Neuronal stem cell (in vitro differentiated cells): ENCODE results near the gene ENAH.

ENCODE experiments used
- DNase-seq: peaks from one replicate; pipeline ENCODE4 v3.0.0-alpha.2; 2013; ENCODE audit warnings: low spot score
- H2AFZ ChIP-seq: one replicate; pipeline ENCODE4 v1.6.1; 2013; ENCODE audit warnings: mild to moderate bottlenecking, low read length, inconsistent platforms
- H2AK5ac ChIP-seq: 2 replicates; pipeline ENCODE4 v1.6.1; 2013; ENCODE audit warnings: low read depth, mild to moderate bottlenecking, inconsistent platforms, low read length, moderate library complexity, mixed read lengths
- H2BK120ac ChIP-seq: 2 replicates; pipeline ENCODE4 v1.6.1; 2013; ENCODE audit warnings: low read depth, mild to moderate bottlenecking, inconsistent platforms, low read length, moderate library complexity, mixed read lengths
- H2BK12ac ChIP-seq: one replicate; pipeline ENCODE4 v1.6.1; 2013; ENCODE audit warnings: low read length, inconsistent platforms
- H2BK15ac ChIP-seq: 2 replicates; pipeline ENCODE4 v1.6.1; 2013; ENCODE audit warnings: mild to moderate bottlenecking, low read length, inconsistent platforms, mixed read lengths
- H2BK5ac ChIP-seq: one replicate; pipeline ENCODE4 v1.6.1; 2013; ENCODE audit warnings: inconsistent platforms, mild to moderate bottlenecking, low read length, moderate library complexity
- H3K14ac ChIP-seq: one replicate; pipeline ENCODE4 v1.6.1; 2013; ENCODE audit warnings: low read length, inconsistent platforms
- H3K18ac ChIP-seq: 2 replicates; pipeline ENCODE4 v1.6.1; 2013; ENCODE audit warnings: low read length, inconsistent platforms
- H3K23ac ChIP-seq: 2 replicates; pipeline ENCODE4 v1.6.1; 2013; ENCODE audit warnings: low read depth, mild to moderate bottlenecking, mixed read lengths, low read length, inconsistent platforms; ENCODE audit not compliant: poor library complexity
- H3K27ac ChIP-seq: replicated peaks from 3 replicates; pipeline ENCODE4 v1.5.1; 2013; ENCODE audit warnings: low read length, inconsistent platforms
- H3K27me3 ChIP-seq, 3 experiments: 2 replicates each; pipeline ENCODE4 v1.6.1; 2013; ENCODE audit warnings: low read length in 3 of 3, mild to moderate bottlenecking in 2 of 3, inconsistent platforms in 1 of 3, low read depth in 1 of 3, mixed read lengths in 1 of 3, moderate library complexity in 1 of 3; ENCODE audit not compliant: control insufficient read depth in 3 of 3, insufficient read depth in 3 of 3
- H3K36me3 ChIP-seq, 2 donors: replicated peaks in 1 of 2; 2 replicates each; pipeline ENCODE4 v1.6.1; 2013; ENCODE audit warnings: low read length in 2 of 2; ENCODE audit not compliant: control insufficient read depth in 2 of 2, insufficient read depth in 2 of 2
- H3K4ac ChIP-seq: 2 replicates; pipeline ENCODE4 v1.6.1; 2013; ENCODE audit warnings: inconsistent platforms, mild to moderate bottlenecking, low read length, moderate library complexity
- H3K4me1 ChIP-seq, 2 donors: 1 replicate in 1 of 2; 2 replicates in 1 of 2; pipeline ENCODE4 v1.6.1; 2013; ENCODE audit warnings: low read length in 2 of 2, low read depth in 1 of 2; ENCODE audit not compliant: control insufficient read depth in 2 of 2, insufficient read depth in 1 of 2
- H3K4me2 ChIP-seq: one replicate; pipeline ENCODE4 v1.6.1; 2013; ENCODE audit warnings: mild to moderate bottlenecking, low read length, inconsistent platforms; ENCODE audit not compliant: insufficient read depth, poor library complexity, severe bottlenecking
- H3K4me3 ChIP-seq, 2 donors: 2 replicates each; pipeline ENCODE4 v1.5.1; 2013; ENCODE audit warnings: low read length in 2 of 2, mild to moderate bottlenecking in 2 of 2, inconsistent platforms in 1 of 2, moderate library complexity in 1 of 2
- H3K79me1 ChIP-seq: one replicate; pipeline ENCODE4 v1.6.1; 2013; ENCODE audit warnings: low read depth, mild to moderate bottlenecking, inconsistent platforms, low read length, moderate library complexity
- H3K9ac ChIP-seq: one replicate; pipeline ENCODE4 v1.6.1; 2013; ENCODE audit warnings: mild to moderate bottlenecking, low read depth, low read length, inconsistent platforms; ENCODE audit not compliant: poor library complexity
- H3K9me3 ChIP-seq, 2 donors: replicated peaks in 1 of 2; 2 replicates each; pipeline versions ENCODE3 to v1.6.1; 2013; ENCODE audit warnings: low read length in 2 of 2, mild to moderate bottlenecking in 2 of 2, inconsistent platforms in 1 of 2, low read depth in 1 of 2, mixed read lengths in 1 of 2, moderate library complexity in 1 of 2; ENCODE audit not compliant: control insufficient read depth in 2 of 2, insufficient read depth in 1 of 2
- H4K8ac ChIP-seq: one replicate; pipeline ENCODE4 v1.6.1; 2013; ENCODE audit warnings: low read depth, mild to moderate bottlenecking, inconsistent platforms, low read length, moderate library complexity
- H4K91ac ChIP-seq: one replicate; pipeline ENCODE4 v1.6.1; 2013; ENCODE audit warnings: low read length, low read depth, mild to moderate bottlenecking, inconsistent platforms; ENCODE audit not compliant: poor library complexity
- WGBS, 2 donors: extraction: QIAGEN DNeasy Blood & Tissue Kit; methylation state at CpG; one replicate each; pipeline ENCODE4 v1.1.7; 2013; ENCODE audit warnings: missing lambda C conversion rate in 2 of 2, mixed read lengths in 1 of 2; ENCODE audit not compliant: insufficient read length in 2 of 2, insufficient replicate concordance in 1 of 2; ENCODE audit errors: extremely low coverage in 2 of 2; 5-methylcytosine and 5-hydroxymethylcytosine counted together

ENAH gene

GRCh38 chr1:225470211-225471108, 182.5 kb downstream of the ENAH start:
- Histone ChIP-seq H3K23ac (no peak overlapping the region), H3K9me3 (no peaks in the 10 kb centered on the region), H4K91ac (no peak overlapping the region), H2AK5ac (peak overlapping the region; percentile 31), H3K14ac (peak overlapping the region; percentile 31), H3K4me1 (peaks cover 3 to 8% of the 10 kb centered on the region in 2 donors), H3K4me3 (no peak overlapping the region), H3K9ac (no peak overlapping the region), H2AFZ (no peak overlapping the region), H2BK15ac (no peak overlapping the region), H3K27ac (no peak overlapping the region), H3K18ac (peak overlapping the region; percentile 84), H2BK120ac (no peak overlapping the region), H3K36me3 (no peaks in the 10 kb centered on the region), H2BK5ac (peak overlapping the region; percentile 7), H3K4me2 (no peak overlapping the region), H3K4ac (no peak overlapping the region), H2BK12ac (no peak overlapping the region), H3K27me3 (no peaks in the 10 kb centered on the region), H3K79me1 (no peaks in the 10 kb centered on the region), H4K8ac (no peak overlapping the region)
- WGBS, 2 donors: no CpG with 5 or more reads among the region's 25 CpGs
- no peak for DNase-seq

- Histone ChIP-seq H3K27me3 (no peaks in the 10 kb centered on the region), H3K4ac (no peak overlapping the region), H4K91ac (no peak overlapping the region), H3K79me1 (no peaks in the 10 kb centered on the region), H3K9ac (no peak overlapping the region), H3K36me3 (no peaks in the 10 kb centered on the region), H3K18ac (no peak overlapping the region), H3K9me3 (no peaks in the 10 kb centered on the region), H2BK15ac (no peak overlapping the region), H2AK5ac (no peak overlapping the region), H4K8ac (no peak overlapping the region), H3K4me3 (no peak overlapping the region), H2BK120ac (no peak overlapping the region), H3K14ac (no peak overlapping the region), H3K23ac (no peak overlapping the region), H2BK12ac (no peak overlapping the region), H3K4me2 (no peak overlapping the region), H3K27ac (no peak overlapping the region), H3K4me1 (peaks cover 15 to 16% of the 10 kb centered on the region in 2 donors), H2BK5ac (no peak overlapping the region), H2AFZ (no peak overlapping the region)
- WGBS, 2 donors: no CpG with 5 or more reads among the region's 5 CpGs
- DNase-seq: no peak
Observed at GRCh38 chr1:225469051-225469450, 183.9 kb downstream of the ENAH start.

GRCh38 chr1:225468270-225469020, 184.5 kb downstream of the ENAH start:
- H4K8ac ChIP-seq: no peak overlapping the region

More at GRCh38 chr1:225468270-225469020, 184.5 kb downstream of the ENAH start:
- Histone ChIP-seq H3K23ac (no peak overlapping the region), H3K4me2 (no peak overlapping the region), H3K9ac (no peak overlapping the region), H3K27me3 (no peaks in the 10 kb centered on the region), H3K27ac (no peak overlapping the region), H3K4me3 (no peak overlapping the region), H4K91ac (no peak overlapping the region), H3K9me3 (no peaks in the 10 kb centered on the region), H2AFZ (no peak overlapping the region), H2BK15ac (no peak overlapping the region), H3K79me1 (no peaks in the 10 kb centered on the region), H3K4me1 (peaks cover 19 to 22% of the 10 kb centered on the region in 2 donors), H2BK5ac (no peak overlapping the region), H3K4ac (no peak overlapping the region), H2BK12ac (no peak overlapping the region), H2BK120ac (no peak overlapping the region), H3K14ac (no peak overlapping the region), H2AK5ac (no peak overlapping the region), H3K18ac (no peak overlapping the region), H3K36me3 (no peaks in the 10 kb centered on the region)
- no CpG with 5 or more reads among the region's 10 CpGs for WGBS, 2 donors
- no peak for DNase-seq
